ENCODE results near the gene NINJ2.

- TF ChIP-seq CTCF (IDR thresholded peaks at IDR 0.05) (no peak), POLR2A (IDR thresholded peaks at IDR 0.05) (no peak)
These were observed 81.9 kb downstream of the NINJ2 start for GRCh38 chr12:581321-581720.

Data from right lobe of liver (tissue), 4 donors.